OCI-M2 (cell line): ENCODE results near the gene NEDD4L.
"Not testable (repeated sequence)": the region's sequence is repeated elsewhere in the genome, so short reads cannot be mapped to it uniquely, and the experiment has no call there.

ENCODE experiments used
- DNase-seq: peaks from one replicate; lab custom pipeline; 2025; ENCODE audit not compliant: unreplicated experiment; lab: John Stamatoyannopoulos, UW

The NEDD4L gene

DNA sequence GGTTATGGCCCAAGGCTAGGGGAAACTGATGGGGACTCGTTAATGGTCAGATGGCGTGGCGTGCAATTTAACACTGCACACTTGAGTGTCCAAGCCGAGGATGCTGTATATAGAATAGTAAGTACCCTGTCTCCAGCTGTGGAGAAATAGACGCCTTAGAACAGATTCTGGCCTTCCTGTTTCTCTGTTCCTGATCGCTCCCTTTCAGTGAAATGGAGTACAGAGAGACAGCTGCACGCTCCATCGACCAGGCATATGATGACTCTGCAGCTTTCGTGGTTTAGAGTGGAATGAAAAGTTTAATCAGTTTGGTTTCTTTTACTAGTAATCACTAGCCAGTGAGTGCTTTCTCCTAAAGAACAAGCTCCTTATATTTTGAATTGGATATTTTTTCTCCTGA, 213.4 kb downstream of the NEDD4L start:
- no peak for DNase-seq

DNA sequence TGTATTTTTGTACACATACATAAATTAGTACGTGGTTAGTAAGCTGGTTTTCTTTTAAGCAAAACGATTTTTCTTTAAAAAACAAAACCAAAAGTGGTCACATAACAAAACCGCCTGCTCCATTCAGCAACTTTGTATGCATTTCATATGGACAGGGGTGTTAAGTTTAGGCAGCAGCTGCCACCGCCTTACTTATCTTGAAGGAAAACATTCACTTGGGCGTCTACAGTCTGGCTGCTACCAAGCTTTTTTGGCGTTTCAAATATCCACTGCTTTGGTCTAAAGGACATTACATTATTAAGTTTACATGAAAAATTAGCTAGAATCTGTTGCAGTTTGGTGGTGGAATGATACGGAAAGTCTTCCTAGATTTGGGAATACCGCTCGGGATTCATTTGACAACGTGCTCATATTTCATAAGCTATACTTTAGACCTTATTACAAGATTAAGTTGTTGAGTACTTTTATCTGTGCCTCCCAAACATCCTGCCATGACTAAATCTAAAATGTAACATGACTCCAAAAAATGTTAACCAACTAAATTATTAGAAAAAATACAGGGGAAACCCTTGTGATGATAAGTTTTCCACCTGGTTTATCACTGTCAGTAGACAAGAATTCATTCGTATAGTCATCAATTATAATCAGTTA, 214.8 kb downstream of the NEDD4L start:
- DNase-seq: no peak

DNA sequence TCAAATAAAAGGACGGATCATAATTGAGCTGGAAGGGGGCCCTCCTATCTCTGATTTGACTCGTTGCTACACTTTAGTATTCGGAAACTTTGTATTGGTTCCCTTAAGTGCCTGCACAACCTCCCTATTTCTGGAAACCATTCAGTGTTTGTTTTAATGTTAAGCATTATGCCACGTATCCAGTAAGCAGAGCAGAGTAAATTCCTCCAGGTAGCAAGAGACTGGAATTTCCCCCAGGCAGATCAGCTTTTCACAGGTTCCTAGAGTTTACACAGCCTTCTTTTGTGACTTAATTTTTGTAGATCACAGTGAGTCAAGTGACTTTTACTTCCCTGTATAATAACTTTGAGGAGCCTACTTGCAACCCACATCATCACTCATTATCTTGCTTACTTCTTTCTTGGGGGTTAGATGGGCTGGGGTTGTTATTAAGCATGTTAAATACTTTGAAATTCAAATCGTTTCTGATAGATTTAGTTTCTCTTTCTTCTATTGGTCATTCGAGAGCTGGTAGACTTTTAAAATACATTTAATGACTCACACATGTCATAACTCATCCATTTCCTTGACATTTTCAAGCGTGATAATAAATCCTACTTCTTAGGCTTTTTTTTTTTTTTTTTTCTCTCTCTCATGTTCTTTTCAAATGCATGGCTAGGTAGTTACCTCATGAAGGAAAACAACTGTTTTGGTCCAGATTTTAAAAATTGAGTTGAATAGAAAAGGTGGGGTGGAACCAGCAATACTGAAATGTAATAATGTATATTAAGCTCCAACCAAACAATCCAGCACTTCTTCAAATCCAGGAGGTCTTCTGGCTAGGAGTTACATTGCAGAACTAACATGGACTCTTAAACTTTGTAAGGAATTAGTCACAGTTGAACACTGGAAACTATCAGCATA, 219.3 kb downstream of the NEDD4L start:
- no peak for DNase-seq

DNA sequence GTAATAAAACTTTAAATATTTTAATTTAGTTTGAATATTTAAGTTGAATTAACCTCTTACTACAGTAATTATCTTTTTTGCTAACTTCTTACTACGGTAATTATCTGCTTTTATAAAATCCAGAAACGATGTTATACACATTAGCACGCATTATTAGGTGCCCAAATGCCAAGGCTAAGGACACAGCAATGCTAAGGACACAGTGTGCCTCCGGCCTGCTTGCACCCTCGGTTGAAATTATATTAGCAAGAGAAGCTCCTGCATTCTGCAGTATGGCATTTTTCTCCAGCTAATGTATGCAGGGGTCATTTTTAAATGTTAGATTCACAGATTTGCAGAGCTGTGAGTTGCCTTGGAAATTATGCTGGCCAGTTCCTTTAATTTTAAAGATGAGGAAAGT, 220.0 kb downstream of the NEDD4L start:
- no peak for DNase-seq

GRCh38 chr18:58264840-58265239, 220.8 kb downstream of the NEDD4L start:
- no peak for DNase-seq

DNA sequence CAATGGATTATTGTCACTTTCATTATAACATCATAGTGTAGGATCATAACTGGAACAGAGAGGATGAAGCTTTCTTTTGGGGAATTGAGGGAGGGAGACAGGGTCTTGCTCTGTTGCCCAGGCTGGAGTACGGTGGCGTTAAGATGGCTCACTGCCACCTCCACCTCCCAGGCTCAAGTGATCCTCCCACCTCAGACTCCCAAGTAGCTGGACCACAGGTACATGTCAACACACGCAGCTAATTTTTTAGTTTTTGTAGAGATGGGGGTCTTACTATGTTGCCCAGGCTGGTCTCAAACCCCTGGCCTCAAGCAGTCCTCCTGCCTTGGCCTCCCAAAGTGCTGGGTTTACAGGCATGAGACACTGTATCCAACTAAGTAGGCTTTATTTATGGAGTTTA, 221.5 kb downstream of the NEDD4L start:
- DNase-seq: not testable (repeated sequence)

DNA sequence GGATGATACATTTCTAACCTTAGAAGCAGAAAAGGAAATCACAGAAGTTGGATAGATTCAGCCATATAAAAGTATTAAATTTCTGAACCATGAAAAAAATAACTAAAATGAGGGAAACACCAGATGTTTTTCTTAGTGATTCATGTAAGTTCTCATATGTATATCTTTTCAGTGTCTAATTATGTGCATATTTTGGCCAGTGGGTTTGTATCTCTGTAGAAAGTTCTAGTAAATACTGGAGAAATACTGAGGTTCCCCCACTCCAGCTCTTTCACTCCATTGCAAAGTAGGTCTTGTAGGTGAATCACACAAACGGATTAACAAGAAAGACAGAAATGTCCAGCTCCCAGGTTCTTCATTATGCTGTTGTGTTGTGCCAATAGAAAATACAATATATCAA, 222.3 kb downstream of the NEDD4L start:
- no peak for DNase-seq

DNA sequence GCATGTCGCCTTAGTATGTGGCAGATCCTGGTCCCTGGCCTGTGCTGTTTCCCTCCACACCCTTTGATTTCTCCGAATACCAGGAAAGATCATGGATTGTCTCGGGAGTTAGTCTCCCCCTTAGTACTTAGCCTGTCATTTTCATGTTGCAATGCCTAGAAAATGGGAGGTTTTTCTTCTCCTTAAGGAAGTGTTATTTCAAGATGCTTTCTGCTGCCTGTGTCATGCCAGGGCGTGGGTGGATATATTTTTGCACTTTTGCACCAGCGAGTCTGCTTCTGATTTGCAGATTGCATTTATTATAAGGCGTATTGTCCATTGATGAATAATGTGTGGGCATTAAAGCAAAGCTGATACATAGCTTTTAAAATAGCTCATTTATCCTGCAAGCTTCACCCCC, 223.5 kb downstream of the NEDD4L start:
- DNase-seq: no peak

DNA sequence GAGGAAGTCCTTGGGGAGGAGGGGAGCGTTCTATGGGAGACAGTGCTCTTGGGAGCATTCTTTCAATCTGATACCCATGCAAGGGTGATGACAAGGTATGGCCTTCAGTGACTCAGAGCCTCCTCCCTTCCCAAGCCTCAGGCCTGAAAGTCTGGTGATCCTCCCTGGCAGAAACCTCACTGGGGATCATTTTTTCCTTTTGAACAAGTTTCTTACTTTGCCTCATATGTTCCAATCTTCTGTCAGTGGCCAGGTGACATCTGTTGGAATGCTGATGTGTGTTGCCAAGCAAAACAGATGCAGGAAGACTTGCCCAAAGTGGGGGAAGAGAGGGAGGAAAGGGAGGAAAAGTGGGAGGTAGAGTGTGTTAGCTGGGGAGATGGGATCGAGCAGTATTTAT, 224.8 kb downstream of the NEDD4L start:
- DNase-seq: no peak

DNA sequence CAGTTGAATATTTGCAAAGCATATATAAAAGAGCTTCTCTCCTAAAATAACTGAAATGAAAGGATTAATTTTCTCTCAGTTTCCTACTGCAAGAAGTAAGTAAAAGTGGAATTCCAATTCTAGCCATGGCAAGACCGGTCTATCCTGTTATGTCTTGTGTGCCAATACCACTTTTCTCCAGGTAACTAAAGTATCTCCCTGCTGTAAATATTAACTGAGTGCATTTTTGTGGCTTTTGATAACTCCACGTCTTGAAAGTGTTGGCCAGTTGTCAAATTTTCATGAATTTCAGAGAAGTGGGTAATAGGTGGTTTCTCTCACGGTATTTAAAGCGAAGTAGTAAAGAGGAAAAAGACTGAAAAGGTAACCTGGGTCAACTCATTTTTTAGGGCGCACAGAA, 225.9 kb downstream of the NEDD4L start:
- DNase-seq: no peak

GRCh38 chr18:58270396-58270795, 226.4 kb downstream of the NEDD4L start:
- DNase-seq: no peak

DNA sequence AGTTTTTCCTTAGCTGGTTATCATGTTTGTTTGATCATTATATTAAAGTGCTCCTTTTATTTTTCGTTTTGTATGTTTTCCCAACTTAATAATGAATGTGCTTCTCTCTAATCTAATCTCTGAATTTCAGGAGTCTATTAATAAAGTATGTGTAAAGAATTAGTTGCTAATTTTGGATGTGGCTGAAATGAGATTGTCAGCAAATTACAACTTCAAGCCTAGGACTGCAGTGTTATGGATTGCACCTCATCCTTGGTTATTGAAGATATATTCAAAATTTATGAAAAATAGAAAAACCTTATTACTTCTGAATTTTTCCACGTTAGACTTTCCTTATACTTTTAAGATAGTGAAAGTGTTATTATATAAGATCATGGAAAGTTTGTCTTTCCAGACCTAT, 227.7 kb downstream of the NEDD4L start:
- DNase-seq: no peak

DNA sequence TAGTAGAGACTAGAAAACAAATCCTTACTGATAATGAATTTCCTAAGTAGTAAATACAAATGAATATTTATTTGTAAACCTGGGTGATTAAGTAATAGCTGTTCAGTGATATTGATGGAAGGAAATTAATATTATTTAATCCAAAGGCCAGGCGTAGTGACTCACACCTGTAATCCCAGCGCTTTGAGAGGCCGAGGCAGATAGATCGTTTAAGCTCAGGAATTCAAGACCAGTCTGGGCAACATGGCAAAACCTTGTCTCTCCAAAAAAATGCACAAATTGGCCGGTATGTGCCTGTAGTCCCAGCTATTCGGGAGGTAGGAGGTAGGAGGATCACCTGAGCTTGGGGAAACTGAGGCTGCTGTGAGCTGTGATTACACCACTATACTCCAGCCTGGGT, 228.2 kb downstream of the NEDD4L start:
- no peak for DNase-seq

GRCh38 chr18:58272779-58273435, 228.9 kb downstream of the NEDD4L start:
- no peak for DNase-seq

DNA sequence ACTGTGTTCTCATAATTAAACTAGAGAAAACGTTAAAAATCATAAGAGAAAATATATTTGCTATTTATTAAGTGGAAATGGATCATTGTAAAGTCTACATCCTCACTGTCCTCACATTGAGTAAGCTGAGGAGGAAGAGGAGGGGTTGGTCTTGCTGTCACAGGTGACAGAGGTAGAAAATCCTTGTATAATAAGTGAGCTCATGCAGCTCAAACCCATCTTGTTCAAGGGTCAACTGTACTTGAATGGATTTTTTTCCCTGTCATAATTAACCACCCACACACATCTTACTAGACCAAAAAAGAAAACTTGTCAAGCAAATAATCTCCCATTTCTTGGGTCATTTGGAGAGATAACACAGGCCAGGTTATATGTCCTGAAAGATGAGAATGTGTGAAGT, 231.2 kb downstream of the NEDD4L start:
- no peak for DNase-seq

DNA sequence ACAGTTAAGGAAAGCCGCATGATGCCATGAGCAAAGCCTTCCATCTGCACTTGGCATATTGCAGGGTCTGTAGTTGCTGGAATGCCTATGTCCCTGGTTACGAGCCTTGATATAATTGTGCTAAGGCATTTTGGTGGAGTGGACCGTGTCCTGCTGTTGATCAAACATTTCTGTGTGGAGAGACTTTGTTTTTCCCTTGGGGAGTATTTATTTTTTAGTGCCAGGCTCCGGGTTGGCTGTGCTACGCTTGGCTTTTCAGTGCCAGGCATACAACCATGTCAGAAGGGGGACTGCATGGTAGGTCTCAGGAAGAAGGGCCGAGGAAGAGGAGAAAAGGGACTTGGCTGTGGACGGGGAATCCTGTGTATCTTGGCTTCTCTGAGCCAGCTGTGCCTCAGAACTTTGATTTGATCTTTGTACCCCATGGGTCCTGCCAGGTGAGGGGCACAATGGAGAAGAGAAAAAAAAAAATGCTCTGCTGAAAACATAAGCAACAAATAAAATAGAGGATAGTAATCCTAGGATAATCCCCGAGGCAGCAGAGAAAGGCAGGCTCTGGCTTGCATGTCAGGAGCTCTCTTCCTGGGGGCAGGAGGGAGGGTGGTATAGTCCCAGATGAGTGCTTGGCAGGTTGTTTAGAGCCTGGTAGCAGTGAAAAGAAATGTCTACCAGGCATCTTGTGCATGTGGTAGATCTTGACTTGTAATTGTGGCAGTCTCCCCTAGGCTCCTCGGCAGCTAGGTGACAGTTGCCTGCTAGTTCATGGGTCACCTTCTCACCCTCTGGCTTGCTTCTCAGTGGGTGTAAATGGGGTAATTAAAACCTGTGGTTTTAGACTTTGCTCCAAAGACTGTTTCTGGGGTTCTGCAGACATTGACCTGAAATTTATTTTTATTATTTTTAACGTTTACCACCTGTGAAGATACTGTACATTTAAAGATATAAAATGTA, 233.0 kb downstream of the NEDD4L start:
- DNase-seq: no peak

DNA sequence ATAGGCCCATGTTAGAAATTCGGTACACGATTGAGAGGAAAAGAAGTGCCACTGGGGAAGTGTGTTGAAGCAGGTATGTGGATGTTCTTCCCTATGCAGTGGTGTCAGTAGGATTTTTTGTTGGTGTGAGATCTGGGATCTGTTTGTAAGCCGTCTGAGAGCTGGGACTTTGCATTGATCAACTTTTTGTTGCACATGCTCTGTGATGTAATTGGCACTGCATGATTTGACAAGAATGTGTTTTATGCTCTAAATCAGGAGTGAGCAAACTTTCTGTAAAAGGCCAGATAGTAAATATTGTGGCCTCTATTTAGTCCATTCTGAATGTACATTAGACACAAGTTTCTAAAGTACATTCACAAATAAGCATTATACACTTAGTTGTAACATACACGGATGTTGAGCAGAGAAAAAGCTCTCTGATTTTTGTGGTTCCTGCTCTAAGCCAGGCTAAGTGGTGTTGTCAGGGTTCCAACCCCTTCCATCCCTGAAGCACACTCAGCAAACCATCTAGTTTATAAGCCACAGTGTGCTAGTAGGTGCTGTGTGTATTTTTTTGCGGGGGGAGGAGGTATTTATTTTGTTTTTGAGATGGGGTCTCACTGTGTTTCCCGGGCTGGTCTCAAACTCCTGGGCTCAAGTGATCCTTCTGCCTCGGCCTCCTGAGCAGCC, 235.6 kb downstream of the NEDD4L start:
- no peak for DNase-seq

- DNase-seq: no peak
Measured at GRCh38 chr18:58280191-58280590, 236.2 kb downstream of the NEDD4L start.

DNA sequence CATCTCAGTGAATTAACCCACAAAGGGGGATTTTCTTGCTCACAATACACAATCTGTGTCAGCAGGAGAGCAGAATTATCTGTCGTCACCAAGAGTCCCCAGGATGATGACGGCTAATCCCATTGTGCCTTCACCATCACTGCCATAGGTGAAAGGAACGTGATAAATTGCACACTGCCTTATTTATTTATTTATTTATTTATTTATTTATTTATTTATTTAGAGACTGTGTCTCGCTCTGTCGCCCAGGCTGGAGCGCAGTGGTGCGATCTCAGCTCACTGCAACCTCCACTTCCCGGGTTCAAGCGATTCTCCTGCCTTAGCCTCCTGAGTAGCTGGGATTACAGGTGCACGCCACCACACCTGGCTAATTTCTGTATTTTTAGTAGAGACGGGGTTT, 238.8 kb downstream of the NEDD4L start:
- DNase-seq: not testable (repeated sequence)

DNA sequence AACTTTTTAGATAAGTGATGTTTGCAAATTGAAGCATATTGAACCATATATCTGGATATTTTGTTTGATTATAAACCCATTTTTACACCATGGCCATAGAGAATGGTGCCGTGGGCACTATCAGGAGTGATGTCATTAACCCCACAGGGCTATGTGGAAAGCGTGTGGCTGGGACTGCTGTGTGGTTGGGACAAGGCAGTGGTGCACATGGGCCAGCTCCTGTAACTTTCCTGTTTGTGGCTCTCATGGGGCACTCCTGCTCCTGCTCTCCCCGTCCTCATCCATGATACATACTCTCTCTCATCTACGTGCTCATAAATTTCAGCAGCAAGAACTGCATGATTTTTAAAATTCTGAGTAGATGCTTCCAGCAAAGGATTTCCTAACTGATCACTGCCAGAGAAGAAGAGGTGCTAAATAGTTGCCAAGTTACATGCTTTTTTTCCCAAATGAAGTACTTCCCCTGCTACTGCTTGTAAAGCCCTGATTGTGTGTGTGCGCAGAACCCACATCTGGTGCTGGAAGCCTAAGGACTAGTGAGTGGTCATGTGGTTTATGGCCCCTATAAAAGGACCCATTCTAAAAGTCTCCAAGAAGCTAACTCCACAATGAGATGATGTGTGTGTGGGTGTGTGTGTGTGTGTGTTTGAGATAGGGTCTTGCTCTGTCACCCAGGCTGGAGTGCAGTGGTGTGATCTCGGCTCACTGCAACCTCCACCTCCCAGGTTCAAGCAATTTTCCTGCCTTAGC, 240.8 kb downstream of the NEDD4L start:
- DNase-seq: no peak
